Activated naive CD4-positive, alpha-beta T cell treated with anti-CD3 and anti-CD28 coated beads, Interleukin-2, amount 50 U/mL, for 72 hours (primary cell): ENCODE measurements around the gene FAH. TPM values are rescaled to one million over a fixed set of nuclear protein-coding genes. Genes with fewer than 3 reads are reported as not detected.
A peak's percentile ranks its signal among the peaks of the same experiment; 100 is the strongest.

Source experiments
- ATAC-seq, 2 donors: fragments of 150-1000 bp; cut with Tn5 transposase; 2 replicates each; pipeline ENCODE4 v1.10.0; 2021; ENCODE audit warnings: mild to moderate bottlenecking in 2 of 2, moderate library complexity in 2 of 2
- DNase-seq, 2 donors: peaks; one replicate each; pipeline ENCODE4 v3.0.0; 2021 to 2022; ENCODE audit warnings: low spot score in 2 of 2
- H3K27ac Mint-ChIP-seq, 2 donors: one replicate each; pipeline ENCODE4 v1.8.0; 2022; ENCODE audit warnings: mild to moderate bottlenecking in 2 of 2, mixed read lengths in 2 of 2
- H3K36me3 Mint-ChIP-seq, 2 donors: one replicate each; pipeline ENCODE4 v1.8.0; 2022; ENCODE audit warnings: mixed read lengths in 2 of 2
- H3K9me3 Mint-ChIP-seq, 2 donors: one replicate each; pipeline ENCODE4 v1.8.0; 2022; ENCODE audit warnings: mixed read lengths in 2 of 2
- total RNA-seq, 2 donors: library from RNA; stranded (reverse); gene quantifications; one replicate each; pipeline ENCODE4 v1.2.3, GENCODE V29; 2022

Gene FAH
- total RNA-seq, 2 donors from 2014 or later = 60.0 to 70.6 TPM

GRCh38 chr15:80201256-80202015 is 48.6 kb downstream of the FAH start:
- no peak for DNase-seq
- ATAC-seq = no peak
- no peaks in the 10 kb centered on the region for H3K9me3 Mint-ChIP-seq
- H3K27ac Mint-ChIP-seq = no peak overlapping the region
- H3K36me3 Mint-ChIP-seq = no peaks in the 10 kb centered on the region

- ATAC-seq = no peak
- no peak for DNase-seq
- H3K27ac Mint-ChIP-seq = no peak overlapping the region
- no peaks in the 10 kb centered on the region for H3K36me3 Mint-ChIP-seq
- H3K9me3 Mint-ChIP-seq = no peaks in the 10 kb centered on the region
Measured at GRCh38 chr15:80202016-80202315, 49.2 kb downstream of the FAH start.

- DNase-seq (no peak), ATAC-seq (no peak)
- Mint-ChIP-seq H3K9me3 (no peaks in the 10 kb centered on the region), H3K27ac (no peak overlapping the region), H3K36me3 (no peaks in the 10 kb centered on the region)
Measured at GRCh38 chr15:80202641-80203360, 50.0 kb downstream of the FAH start.

GRCh38 chr15:80203361-80203885 is 50.6 kb downstream of the FAH start:
- Mint-ChIP-seq H3K27ac (no peak overlapping the region), H3K36me3 (no peaks in the 10 kb centered on the region), H3K9me3 (no peaks in the 10 kb centered on the region)
- DNase-seq (no peak), ATAC-seq (no peak)

GRCh38 chr15:80204231-80204630 is 51.4 kb downstream of the FAH start:
- no peaks in the 10 kb centered on the region for H3K36me3 Mint-ChIP-seq
- H3K9me3 Mint-ChIP-seq = no peaks in the 10 kb centered on the region
- no peak for DNase-seq
- H3K27ac Mint-ChIP-seq = no peak overlapping the region
- ATAC-seq = no peak

- no peak overlapping the region for H3K27ac Mint-ChIP-seq
- no peak for ATAC-seq
- DNase-seq = no peak
- H3K9me3 Mint-ChIP-seq = no peaks in the 10 kb centered on the region
- no peaks in the 10 kb centered on the region for H3K36me3 Mint-ChIP-seq
Measured at GRCh38 chr15:80207887-80208286, 55.1 kb downstream of the FAH start.

- Mint-ChIP-seq H3K9me3 (no peaks in the 10 kb centered on the region), H3K36me3 (no peaks in the 10 kb centered on the region), H3K27ac (no peak overlapping the region)
- DNase-seq (no peak), ATAC-seq (no peak)
Measured at GRCh38 chr15:80208758-80209734, 56.2 kb downstream of the FAH start.

- Mint-ChIP-seq H3K36me3 (no peaks in the 10 kb centered on the region), H3K9me3 (no peaks in the 10 kb centered on the region), H3K27ac (no peak overlapping the region)
- no peak for DNase-seq
- no peak for ATAC-seq
Measured at GRCh38 chr15:80210611-80211573, 58.1 kb downstream of the FAH start.

GRCh38 chr15:80211976-80212375 is 59.2 kb downstream of the FAH start:
- H3K9me3 Mint-ChIP-seq = no peaks in the 10 kb centered on the region
- H3K27ac Mint-ChIP-seq = no peak overlapping the region
- no peak for ATAC-seq
- no peak for DNase-seq
- no peaks in the 10 kb centered on the region for H3K36me3 Mint-ChIP-seq

- no peak overlapping the region for H3K27ac Mint-ChIP-seq
- H3K9me3 Mint-ChIP-seq = no peaks in the 10 kb centered on the region
- ATAC-seq (no peak), DNase-seq (no peak)
- H3K36me3 Mint-ChIP-seq = no peaks in the 10 kb centered on the region
Measured at GRCh38 chr15:80214910-80215309, 62.1 kb downstream of the FAH start.

- DNase-seq (no peak), ATAC-seq (no peak)
- Mint-ChIP-seq H3K27ac (peak overlapping the region in 1 of 2 donors; percentile 13), H3K9me3 (no peaks in the 10 kb centered on the region), H3K36me3 (no peaks in the 10 kb centered on the region)
Measured at GRCh38 chr15:80216141-80216540, 63.3 kb downstream of the FAH start.

- no peaks in the 10 kb centered on the region for H3K36me3 Mint-ChIP-seq
- H3K27ac Mint-ChIP-seq = no peak overlapping the region
- no peak for ATAC-seq
- no peak for DNase-seq
- H3K9me3 Mint-ChIP-seq = no peaks in the 10 kb centered on the region
Measured at GRCh38 chr15:80216911-80217310, 64.1 kb downstream of the FAH start.

- Mint-ChIP-seq H3K9me3 (no peaks in the 10 kb centered on the region), H3K27ac (no peak overlapping the region), H3K36me3 (no peaks in the 10 kb centered on the region)
- no peak for DNase-seq
- no peak for ATAC-seq
Measured at GRCh38 chr15:80217327-80217900, 64.6 kb downstream of the FAH start.

- no peaks in the 10 kb centered on the region for H3K36me3 Mint-ChIP-seq
- no peaks in the 10 kb centered on the region for H3K9me3 Mint-ChIP-seq
- H3K27ac Mint-ChIP-seq = no peak overlapping the region
- no peak for ATAC-seq
- DNase-seq = no peak
Measured at GRCh38 chr15:80219955-80220354, 67.2 kb downstream of the FAH start.

- Mint-ChIP-seq H3K9me3 (no peaks in the 10 kb centered on the region), H3K27ac (no peak overlapping the region), H3K36me3 (no peaks in the 10 kb centered on the region)
- no peak for ATAC-seq
- DNase-seq = no peak
Measured at GRCh38 chr15:80228959-80229610, 76.3 kb downstream of the FAH start.
